ENCODE data around the gene MRNIP. TPM values are rescaled to one million over a fixed set of nuclear protein-coding genes. Genes with fewer than 3 reads are reported as not detected.

MRNIP gene
- total RNA-seq, 1 donor from 2014 or later, result 42.2 TPM

DNA sequence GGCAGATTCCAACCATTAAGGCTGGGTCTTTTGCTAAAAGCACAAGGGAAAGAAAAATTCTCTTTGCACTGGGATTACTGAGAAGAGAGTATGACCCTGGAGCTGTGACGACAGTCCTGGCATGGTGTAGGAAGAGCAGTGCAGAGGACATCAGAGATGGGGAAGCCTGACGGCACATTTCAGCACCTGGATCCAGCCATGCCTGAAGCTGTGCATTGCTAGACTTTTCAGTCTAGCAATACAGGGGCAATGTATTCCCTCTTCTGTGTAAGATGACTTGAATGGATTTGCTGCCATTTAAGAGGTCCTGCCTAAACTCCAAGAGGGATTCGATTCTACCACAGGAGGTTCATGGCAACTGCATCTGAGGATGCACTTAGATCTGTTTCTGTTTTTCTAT lies 12.3 kb upstream of the MRNIP start:
- TF ChIP-seq, protein P1, sequence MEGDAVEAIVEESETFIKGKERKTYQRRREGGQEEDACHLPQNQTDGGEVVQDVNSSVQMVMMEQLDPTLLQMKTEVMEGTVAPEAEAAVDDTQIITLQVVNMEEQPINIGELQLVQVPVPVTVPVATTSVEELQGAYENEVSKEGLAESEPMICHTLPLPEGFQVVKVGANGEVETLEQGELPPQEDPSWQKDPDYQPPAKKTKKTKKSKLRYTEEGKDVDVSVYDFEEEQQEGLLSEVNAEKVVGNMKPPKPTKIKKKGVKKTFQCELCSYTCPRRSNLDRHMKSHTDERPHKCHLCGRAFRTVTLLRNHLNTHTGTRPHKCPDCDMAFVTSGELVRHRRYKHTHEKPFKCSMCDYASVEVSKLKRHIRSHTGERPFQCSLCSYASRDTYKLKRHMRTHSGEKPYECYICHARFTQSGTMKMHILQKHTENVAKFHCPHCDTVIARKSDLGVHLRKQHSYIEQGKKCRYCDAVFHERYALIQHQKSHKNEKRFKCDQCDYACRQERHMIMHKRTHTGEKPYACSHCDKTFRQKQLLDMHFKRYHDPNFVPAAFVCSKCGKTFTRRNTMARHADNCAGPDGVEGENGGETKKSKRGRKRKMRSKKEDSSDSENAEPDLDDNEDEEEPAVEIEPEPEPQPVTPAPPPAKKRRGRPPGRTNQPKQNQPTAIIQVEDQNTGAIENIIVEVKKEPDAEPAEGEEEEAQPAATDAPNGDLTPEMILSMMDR (conservative IDR thresholded peaks at IDR 0.05), result no peak
- peaks cover 6% of the 10 kb centered on the region for H3K36me3 Mint-ChIP-seq (ENCODE audit: low read depth)
- no peak for DNase-seq (ENCODE audit: low read depth, low spot score)
- H3K4me1 Mint-ChIP-seq, result peaks cover 4% of the 10 kb centered on the region
- peak overlapping the region; percentile 92 for H3K27ac Mint-ChIP-seq (ENCODE audit: unreplicated experiment)
- no peak overlapping the region for H3K4me3 Mint-ChIP-seq
- H3K27me3 Mint-ChIP-seq (ENCODE audit: low read depth), result no peaks in the 10 kb centered on the region
- no peaks in the 10 kb centered on the region for H3K9me3 Mint-ChIP-seq

DNA sequence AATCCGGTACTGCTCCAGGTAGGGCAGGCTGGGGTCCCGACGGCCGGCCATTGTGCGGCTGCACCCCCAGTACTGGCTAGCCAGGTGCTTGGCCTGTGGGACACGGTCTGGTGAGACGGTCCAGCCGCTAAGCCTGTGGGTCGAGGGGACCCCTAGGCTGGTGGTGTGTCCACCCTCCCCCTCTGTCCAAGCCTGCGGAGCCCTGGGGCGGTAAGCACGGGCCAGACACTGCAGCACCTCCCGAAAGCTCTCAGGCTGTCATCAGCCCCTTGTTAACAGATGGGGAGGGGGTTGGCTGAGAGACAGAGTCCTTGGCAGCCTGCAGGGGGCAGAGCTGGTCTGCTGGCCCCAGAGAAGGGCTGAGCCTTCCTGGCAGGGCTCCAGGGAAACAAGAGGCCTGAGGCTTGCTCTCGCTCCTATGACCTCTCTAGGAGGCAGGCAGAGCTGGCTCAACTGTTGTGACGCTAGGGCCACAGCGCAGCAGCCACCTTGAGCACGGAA lies 11.8 kb upstream of the MRNIP start:
- H3K4me3 Mint-ChIP-seq, result no peak overlapping the region
- no peaks in the 10 kb centered on the region for H3K27me3 Mint-ChIP-seq (ENCODE audit: low read depth)
- peak overlapping the region; percentile 92 for H3K27ac Mint-ChIP-seq (ENCODE audit: unreplicated experiment)
- TF ChIP-seq, protein P1 (conservative IDR thresholded peaks at IDR 0.05), result peak; percentile 54
- no peaks in the 10 kb centered on the region for H3K9me3 Mint-ChIP-seq
- no peak for DNase-seq (ENCODE audit: low read depth, low spot score)
- peaks cover 6% of the 10 kb centered on the region for H3K36me3 Mint-ChIP-seq (ENCODE audit: low read depth)
- H3K4me1 Mint-ChIP-seq, result peaks cover 4% of the 10 kb centered on the region

DNA sequence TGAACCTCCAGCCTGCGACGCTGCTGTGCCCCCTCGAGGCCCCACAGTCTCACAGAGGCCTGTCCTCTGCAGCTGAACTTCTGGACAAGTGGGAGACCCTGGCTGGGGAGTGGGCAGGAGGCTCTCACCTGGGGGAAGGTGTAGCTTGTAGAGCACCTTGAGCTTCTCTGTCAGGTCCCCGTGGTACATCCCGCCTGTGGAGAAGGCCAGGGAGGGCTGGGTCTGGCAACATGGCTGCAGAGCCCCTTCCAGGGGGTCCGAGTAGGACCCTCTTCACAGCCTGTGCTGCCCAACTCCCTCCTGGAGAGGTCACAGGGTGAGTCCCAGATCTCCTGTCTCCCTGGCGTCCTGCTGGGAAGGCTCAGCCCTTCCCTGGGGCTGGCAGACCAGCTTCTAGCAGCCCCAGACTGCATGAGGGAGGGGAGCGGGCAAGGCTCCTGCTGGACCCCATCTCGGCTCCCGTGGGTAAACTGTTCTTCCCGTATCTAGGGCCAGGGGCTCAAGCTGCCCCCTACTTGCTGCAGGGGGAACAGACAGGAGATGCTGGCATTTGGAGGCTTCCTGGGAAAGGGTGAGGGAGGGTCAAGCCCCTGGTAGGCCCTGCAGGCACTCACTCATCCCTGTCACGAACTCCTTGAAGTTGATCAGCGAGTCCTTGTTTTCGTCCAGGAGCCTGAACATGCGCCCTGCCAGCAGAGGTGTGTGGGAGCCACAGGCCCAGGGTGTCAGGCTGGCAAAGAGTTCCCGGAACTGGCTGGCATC lies 11.2 kb upstream of the MRNIP start:
- Mint-ChIP-seq H3K36me3 (ENCODE audit: low read depth) (peaks cover 6% of the 10 kb centered on the region), H3K27ac (ENCODE audit: unreplicated experiment) (no peak overlapping the region), H3K27me3 (ENCODE audit: low read depth) (no peaks in the 10 kb centered on the region), H3K9me3 (no peaks in the 10 kb centered on the region), H3K4me1 (peaks cover 4% of the 10 kb centered on the region), H3K4me3 (no peak overlapping the region)
- TF ChIP-seq, protein P1 (conservative IDR thresholded peaks at IDR 0.05), result no peak
- DNase-seq (ENCODE audit: low read depth, low spot score), result no peak

DNA sequence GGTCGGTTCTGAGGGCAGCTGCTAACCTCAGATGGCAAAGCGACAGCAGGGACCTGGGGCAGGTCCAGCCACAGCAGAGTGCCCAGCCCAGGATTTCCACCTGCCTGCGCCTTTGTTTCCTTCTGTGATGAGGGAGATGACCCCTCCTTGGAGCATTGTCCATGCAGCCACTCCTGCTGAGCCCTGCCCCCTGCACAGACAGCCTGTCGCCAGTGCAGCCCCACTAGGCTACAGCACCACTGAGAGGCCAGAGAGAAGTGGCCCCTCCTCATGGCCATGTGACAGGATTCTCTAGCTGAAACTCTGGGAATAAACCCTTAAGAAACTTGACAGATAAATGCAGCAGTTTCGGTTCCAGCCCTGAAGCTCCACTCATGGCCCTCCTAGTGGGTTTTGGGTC lies 10.5 kb upstream of the MRNIP start:
- H3K4me1 Mint-ChIP-seq, result peaks cover 4% of the 10 kb centered on the region
- H3K27ac Mint-ChIP-seq (ENCODE audit: unreplicated experiment), result no peak overlapping the region
- H3K27me3 Mint-ChIP-seq (ENCODE audit: low read depth), result no peaks in the 10 kb centered on the region
- no peak for DNase-seq (ENCODE audit: low read depth, low spot score)
- no peak overlapping the region for H3K4me3 Mint-ChIP-seq
- H3K36me3 Mint-ChIP-seq (ENCODE audit: low read depth), result peaks cover 6% of the 10 kb centered on the region
- no peaks in the 10 kb centered on the region for H3K9me3 Mint-ChIP-seq
- TF ChIP-seq, protein P1 (conservative IDR thresholded peaks at IDR 0.05), result no peak

DNA sequence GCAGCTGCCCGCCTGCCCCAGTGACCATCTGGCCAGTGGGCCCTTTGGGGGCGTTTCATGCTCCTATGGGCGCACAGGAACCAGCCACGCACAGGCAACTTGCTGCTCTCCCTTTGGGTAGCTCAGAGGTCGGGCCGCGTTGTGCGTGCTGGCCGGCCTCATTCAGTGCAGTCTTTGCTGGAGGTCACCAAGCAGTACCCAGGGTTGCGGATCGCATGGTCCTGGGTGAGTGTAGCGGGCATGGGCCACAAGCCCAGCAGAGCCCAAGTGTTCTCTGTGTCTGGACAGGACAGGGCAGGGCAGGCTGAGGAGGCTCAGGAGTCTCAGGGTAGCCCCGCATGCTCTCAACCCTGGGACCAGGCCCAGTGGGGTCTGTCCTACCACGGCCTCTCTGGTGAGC lies 9.9 kb upstream of the MRNIP start:
- H3K27me3 Mint-ChIP-seq (ENCODE audit: low read depth), result no peaks in the 10 kb centered on the region
- no peak overlapping the region for H3K4me3 Mint-ChIP-seq
- peaks cover 6% of the 10 kb centered on the region for H3K36me3 Mint-ChIP-seq (ENCODE audit: low read depth)
- no peak overlapping the region for H3K27ac Mint-ChIP-seq (ENCODE audit: unreplicated experiment)
- no peaks in the 10 kb centered on the region for H3K9me3 Mint-ChIP-seq
- H3K4me1 Mint-ChIP-seq, result peaks cover 4% of the 10 kb centered on the region
- TF ChIP-seq, protein P1 (conservative IDR thresholded peaks at IDR 0.05), result no peak
- no peak for DNase-seq (ENCODE audit: low read depth, low spot score)
